ENCODE results near the gene RRBP1. TPM values are rescaled to one million over a fixed set of nuclear protein-coding genes. Genes with fewer than 3 reads are reported as not detected.

Gene RRBP1
- total RNA-seq, 6 experiments from 2014 or later = 273 to 331 (median 317) TPM

DNA sequence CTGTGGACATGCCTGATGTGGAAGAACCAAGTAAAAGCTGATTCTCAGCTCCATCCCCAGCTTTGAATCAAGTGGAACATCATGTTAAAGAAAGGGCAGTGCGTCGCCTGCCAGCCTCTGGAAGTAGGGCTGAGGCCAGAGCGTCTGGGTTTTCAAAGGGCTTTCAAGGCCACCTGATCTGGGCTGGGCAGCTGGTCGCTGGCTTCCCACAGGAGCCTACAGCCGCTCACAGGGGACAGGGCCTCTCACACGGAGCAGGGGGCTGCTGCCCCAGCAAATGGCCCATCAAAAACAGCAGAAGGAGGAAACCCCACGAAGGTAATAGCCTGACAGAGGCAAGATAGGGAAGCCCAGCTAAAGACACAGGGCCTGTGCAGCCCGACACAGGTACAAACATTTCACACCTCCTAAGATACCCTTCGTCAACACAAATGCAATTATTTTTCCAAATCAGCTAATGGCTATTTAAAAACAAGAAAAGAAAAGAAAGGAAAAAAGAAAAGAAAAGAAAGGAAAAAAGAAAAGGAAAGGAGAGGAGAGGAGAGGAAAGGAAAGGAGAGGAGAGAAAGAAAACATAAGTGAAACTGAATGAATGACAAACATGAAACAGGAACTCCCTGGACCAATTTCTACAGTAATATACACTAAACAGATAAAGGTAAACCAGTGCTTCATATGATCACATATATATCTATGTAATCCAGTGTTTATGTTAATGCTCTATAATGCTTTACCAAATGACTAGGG, 24.8 kb downstream of the RRBP1 start:
- H3K4me3 Mint-ChIP-seq = no peak overlapping the region
- peaks cover 70% of the 10 kb centered on the region for H3K4me1 Mint-ChIP-seq (ENCODE audit: low read depth)
- H3K27ac Mint-ChIP-seq = peak overlapping the region; percentile 70
- TF ChIP-seq, protein P1, sequence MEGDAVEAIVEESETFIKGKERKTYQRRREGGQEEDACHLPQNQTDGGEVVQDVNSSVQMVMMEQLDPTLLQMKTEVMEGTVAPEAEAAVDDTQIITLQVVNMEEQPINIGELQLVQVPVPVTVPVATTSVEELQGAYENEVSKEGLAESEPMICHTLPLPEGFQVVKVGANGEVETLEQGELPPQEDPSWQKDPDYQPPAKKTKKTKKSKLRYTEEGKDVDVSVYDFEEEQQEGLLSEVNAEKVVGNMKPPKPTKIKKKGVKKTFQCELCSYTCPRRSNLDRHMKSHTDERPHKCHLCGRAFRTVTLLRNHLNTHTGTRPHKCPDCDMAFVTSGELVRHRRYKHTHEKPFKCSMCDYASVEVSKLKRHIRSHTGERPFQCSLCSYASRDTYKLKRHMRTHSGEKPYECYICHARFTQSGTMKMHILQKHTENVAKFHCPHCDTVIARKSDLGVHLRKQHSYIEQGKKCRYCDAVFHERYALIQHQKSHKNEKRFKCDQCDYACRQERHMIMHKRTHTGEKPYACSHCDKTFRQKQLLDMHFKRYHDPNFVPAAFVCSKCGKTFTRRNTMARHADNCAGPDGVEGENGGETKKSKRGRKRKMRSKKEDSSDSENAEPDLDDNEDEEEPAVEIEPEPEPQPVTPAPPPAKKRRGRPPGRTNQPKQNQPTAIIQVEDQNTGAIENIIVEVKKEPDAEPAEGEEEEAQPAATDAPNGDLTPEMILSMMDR (IDR thresholded peaks at IDR 0.05) = no peak
- H3K9me3 Mint-ChIP-seq = peaks cover 5% of the 10 kb centered on the region
- no peak for DNase-seq
- peaks cover 7% of the 10 kb centered on the region for H3K27me3 Mint-ChIP-seq (ENCODE audit: insufficient read depth)
- peaks cover 63% of the 10 kb centered on the region for H3K36me3 Mint-ChIP-seq (ENCODE audit: low read depth)

DNA sequence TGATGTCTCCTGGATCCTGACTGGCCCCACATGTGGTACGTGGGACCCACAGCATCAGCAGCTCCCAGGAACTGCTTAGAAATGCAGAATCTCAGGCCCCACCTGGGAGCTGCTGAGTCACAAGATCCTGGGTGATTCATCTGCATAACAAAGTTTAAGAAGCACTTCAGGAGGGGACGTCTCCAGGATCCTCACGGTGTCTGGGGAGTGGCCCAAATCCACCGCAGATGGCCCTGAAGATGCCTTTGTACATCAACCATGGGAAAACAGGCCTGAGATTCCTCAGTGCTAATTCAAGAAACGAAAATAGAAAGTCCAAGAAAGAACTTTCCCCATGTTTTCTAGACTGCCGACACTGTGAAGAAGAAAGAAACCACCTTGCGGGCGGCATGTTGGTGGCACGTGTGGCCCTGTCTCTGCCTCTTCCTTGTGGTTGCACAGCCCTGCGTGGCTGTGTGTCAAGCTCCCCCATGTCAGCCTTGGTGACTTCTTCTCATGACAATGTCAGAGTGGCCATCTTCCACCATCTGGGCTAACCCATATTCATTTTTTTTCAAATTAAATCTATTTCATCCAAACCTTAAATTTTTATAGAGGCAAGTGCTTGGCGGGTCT, 26.1 kb downstream of the RRBP1 start:
- TF ChIP-seq, protein P1 (IDR thresholded peaks at IDR 0.05) = no peak
- Mint-ChIP-seq H3K4me3 (no peak overlapping the region), H3K9me3 (peaks cover 5% of the 10 kb centered on the region), H3K4me1 (ENCODE audit: low read depth) (peaks cover 70% of the 10 kb centered on the region), H3K27ac (peak overlapping the region; percentile 70), H3K36me3 (ENCODE audit: low read depth) (peaks cover 60% of the 10 kb centered on the region), H3K27me3 (ENCODE audit: insufficient read depth) (peaks cover 6% of the 10 kb centered on the region)
- no peak for DNase-seq

DNA sequence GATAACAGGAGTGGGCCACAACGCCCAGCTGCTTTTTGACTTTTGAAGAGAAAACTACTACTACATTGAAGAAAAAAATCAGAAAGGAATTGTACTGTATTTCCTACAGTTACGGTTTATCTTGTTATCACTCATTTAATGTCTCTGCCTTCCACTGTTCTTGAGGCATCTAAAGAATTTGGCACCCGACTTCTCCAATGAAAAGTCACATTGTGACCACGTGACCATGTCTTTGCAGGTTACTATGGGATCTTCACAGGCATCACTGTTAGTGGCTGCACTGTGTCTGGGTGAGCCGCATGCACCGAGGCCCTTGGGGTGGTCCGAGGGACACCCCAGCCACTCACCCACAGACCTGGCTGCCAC, 26.8 kb downstream of the RRBP1 start:
- H3K4me3 Mint-ChIP-seq = 0 out of 2 replicates have a peak overlapping the region, but pooled peaks have one; percentile 14
- TF ChIP-seq, protein P1 (IDR thresholded peaks at IDR 0.05) = peak; percentile 56
- peaks cover 3% of the 10 kb centered on the region for H3K9me3 Mint-ChIP-seq
- H3K27me3 Mint-ChIP-seq (ENCODE audit: insufficient read depth) = peaks cover 6% of the 10 kb centered on the region
- no peak for DNase-seq
- peaks cover 70% of the 10 kb centered on the region for H3K4me1 Mint-ChIP-seq (ENCODE audit: low read depth)
- H3K27ac Mint-ChIP-seq = peak overlapping the region; percentile 70
- H3K36me3 Mint-ChIP-seq (ENCODE audit: low read depth) = peaks cover 53% of the 10 kb centered on the region

DNA sequence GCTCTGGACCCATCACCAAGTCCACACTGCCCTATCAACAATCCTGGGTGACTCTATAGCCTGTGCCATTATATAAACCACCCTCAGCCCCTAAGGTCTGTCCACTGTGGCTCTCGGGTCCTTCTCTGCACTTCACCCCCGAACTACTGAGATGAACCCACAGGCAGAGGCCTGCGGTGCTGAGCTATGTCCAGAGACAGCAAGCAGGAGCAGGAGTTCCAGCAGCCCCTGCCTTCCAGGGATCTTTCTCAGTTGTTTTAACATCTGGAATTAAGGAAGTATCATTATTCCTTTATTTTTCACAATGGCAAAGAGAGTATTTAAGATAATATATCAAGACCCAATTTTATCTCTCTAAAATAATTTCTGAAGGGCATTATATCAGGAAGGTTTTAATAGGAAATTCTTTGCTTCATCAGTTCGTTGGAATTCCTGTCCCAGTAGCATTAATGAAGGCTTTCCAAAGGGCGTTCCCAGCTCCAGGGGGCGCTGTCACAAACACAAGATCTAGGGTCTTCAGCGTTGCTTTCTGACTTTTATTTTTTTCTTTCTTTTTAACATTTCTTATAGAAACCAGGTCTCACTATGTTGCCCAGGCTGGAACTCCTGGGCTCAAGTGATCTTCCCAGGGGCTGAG, 27.3 kb downstream of the RRBP1 start:
- Mint-ChIP-seq H3K27ac (peak overlapping the region; percentile 70), H3K4me1 (ENCODE audit: low read depth) (peaks cover 73% of the 10 kb centered on the region), H3K36me3 (ENCODE audit: low read depth) (peaks cover 53% of the 10 kb centered on the region), H3K4me3 (no peak overlapping the region), H3K9me3 (no peaks in the 10 kb centered on the region; the same call in 1 of the 2 replicates), H3K27me3 (ENCODE audit: insufficient read depth) (peaks cover 5% of the 10 kb centered on the region)
- TF ChIP-seq, protein P1 (IDR thresholded peaks at IDR 0.05) = peak; percentile 87
- DNase-seq = no peak

DNA sequence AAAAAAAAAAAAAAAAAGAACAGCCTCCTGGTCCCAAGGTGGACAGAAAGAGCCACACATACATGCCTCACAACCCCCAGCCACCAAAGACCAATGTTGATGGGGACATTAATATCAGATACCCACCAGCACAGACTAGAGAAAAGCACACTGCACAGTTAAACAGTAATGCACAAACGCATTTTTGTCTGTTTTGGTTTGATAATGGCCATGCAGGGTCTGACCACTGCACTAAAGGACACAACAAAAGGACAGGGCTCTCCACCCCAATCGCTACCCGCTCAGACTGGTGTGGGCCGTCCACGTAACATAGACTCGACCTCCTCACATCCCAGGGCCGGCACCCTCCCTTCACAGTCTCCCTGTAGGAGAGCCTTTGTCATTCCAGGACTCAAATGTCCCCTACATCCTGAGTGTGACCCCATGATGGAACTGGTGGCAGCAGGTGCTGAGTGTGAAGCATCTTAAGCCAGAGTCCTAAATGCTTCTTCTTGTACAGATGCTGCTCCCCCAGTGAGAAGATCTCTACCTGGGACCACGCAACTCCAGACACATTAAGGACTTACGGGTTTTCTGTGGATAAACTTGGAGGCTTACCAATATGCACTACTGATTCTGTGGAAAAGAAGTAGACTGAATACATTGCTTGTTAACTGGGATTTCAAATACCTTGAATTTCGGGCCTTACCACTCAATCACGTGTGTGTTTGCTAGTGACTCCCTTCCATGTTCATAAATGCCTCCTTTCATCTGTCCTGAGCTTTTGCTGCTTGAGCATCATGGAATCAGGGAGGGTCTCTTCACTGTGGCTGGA, 28.0 kb downstream of the RRBP1 start:
- no peak for DNase-seq
- Mint-ChIP-seq H3K4me3 (no peak overlapping the region), H3K9me3 (no peaks in the 10 kb centered on the region), H3K36me3 (ENCODE audit: low read depth) (peaks cover 51% of the 10 kb centered on the region), H3K4me1 (ENCODE audit: low read depth) (peaks cover 74% of the 10 kb centered on the region), H3K27ac (peak overlapping the region; percentile 70), H3K27me3 (ENCODE audit: insufficient read depth) (peaks cover 4% of the 10 kb centered on the region)
- TF ChIP-seq, protein P1 (IDR thresholded peaks at IDR 0.05) = no peak

Data from HFFc6 (cell line).